Measurements from ENCODE around the gene DYNLT2B.

DNA sequence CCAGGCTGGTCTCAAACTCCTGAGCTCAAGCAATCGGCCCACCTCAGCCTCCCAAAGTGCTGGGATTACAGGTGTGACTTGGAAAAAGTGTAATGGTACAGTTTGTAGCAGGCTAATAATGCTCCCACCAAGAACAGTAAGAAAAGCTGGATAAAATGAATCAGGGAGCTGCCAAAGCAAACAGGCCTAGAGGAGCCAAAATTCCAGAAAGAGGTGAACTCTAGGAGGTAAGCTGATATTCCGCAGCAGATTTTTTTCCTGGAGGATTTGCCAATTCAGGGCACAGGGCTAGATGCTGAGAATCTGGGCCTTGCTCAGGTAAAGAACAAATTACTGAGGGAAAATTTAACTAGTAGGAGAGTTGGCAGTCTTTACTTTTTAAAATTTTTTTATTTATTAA, 19.5 kb downstream of the DYNLT2B start:
- TF ChIP-seq, protein P1, sequence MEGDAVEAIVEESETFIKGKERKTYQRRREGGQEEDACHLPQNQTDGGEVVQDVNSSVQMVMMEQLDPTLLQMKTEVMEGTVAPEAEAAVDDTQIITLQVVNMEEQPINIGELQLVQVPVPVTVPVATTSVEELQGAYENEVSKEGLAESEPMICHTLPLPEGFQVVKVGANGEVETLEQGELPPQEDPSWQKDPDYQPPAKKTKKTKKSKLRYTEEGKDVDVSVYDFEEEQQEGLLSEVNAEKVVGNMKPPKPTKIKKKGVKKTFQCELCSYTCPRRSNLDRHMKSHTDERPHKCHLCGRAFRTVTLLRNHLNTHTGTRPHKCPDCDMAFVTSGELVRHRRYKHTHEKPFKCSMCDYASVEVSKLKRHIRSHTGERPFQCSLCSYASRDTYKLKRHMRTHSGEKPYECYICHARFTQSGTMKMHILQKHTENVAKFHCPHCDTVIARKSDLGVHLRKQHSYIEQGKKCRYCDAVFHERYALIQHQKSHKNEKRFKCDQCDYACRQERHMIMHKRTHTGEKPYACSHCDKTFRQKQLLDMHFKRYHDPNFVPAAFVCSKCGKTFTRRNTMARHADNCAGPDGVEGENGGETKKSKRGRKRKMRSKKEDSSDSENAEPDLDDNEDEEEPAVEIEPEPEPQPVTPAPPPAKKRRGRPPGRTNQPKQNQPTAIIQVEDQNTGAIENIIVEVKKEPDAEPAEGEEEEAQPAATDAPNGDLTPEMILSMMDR (IDR thresholded peaks at IDR 0.05), result no peak
- TF ChIP-seq EP300 (IDR thresholded peaks at IDR 0.05) (no peak), POLR2A (IDR thresholded peaks at IDR 0.05) (no peak)

All from stomach (tissue), 4 donors.